SK-N-SH (cell line): ENCODE data around the gene ITFG1. TPM values are rescaled to one million over a fixed set of nuclear protein-coding genes. Genes with fewer than 3 reads are reported as not detected.

ENCODE experiments used
- CTCF ChIA-PET: fragments of 300-600, 350-600 bp; formaldehyde crosslinking; extraction: SDS; loops from one replicate; lab custom pipeline; 2021; lab: Yijun Ruan, JAX
- POLR2A ChIA-PET: fragments of 350-600 bp; sonication (Branson Sonifier 250); formaldehyde crosslinking; extraction: SDS; loops from one replicate; lab custom pipeline; 2020; ENCODE audit warnings: antibody characterized with exemption, inconsistent platforms; lab: Yijun Ruan, JAX
- DNase-seq: peaks from one replicate; pipeline ENCODE4 v3.0.0; 2012
- H2AFZ ChIP-seq: fragments of 200-600 bp; sonication (generic); 2 replicates; pipeline ENCODE4 v1.8.1; 2016; ENCODE audit warnings: antibody characterized with exemption, mild to moderate bottlenecking, low read depth
- H3F3A ChIP-seq: fragments of 200-600 bp; sonication (generic); replicated peaks from 2 replicates; pipeline ENCODE3; 2016; ENCODE audit warnings: antibody characterized with exemption, mild to moderate bottlenecking; ENCODE audit not compliant: insufficient read depth
- H3K27ac ChIP-seq, 2 experiments: fragments of 200-500 bp in 1 of 2; fragments of 200-600 bp in 1 of 2; sonication (Bioruptor generic) in 1 of 2; sonication (generic), shearing (Covaris generic) in 1 of 2; 2 replicates each; pipeline versions ENCODE4 v1.5.1 to v1.6.1; 2014 to 2016; ENCODE audit warnings: low read depth in 2 of 2, inconsistent platforms in 1 of 2, low read length in 1 of 2, mild to moderate bottlenecking in 1 of 2, mixed read lengths in 1 of 2
- H3K27me3 ChIP-seq: fragments of 200-600 bp; sonication (generic), shearing (Covaris generic); 2 replicates; pipeline ENCODE4 v1.6.1; 2016; ENCODE audit warnings: mixed run types; ENCODE audit not compliant: insufficient read depth
- H3K36me3 ChIP-seq, 2 experiments: fragments of 200-500 bp in 1 of 2; fragments of 200-600 bp in 1 of 2; sonication (Bioruptor generic) in 1 of 2; sonication (generic) in 1 of 2; replicated peaks in 1 of 2; 2 replicates each; pipeline versions ENCODE3 to v1.5.1; 2014 to 2016; ENCODE audit warnings: low read length in 1 of 2, mild to moderate bottlenecking in 1 of 2; ENCODE audit not compliant: insufficient read depth in 2 of 2, control insufficient read depth in 1 of 2
- H3K4me1 ChIP-seq, 2 experiments: fragments of 200-500 bp in 1 of 2; fragments of 200-600 bp in 1 of 2; sonication (Bioruptor generic) in 1 of 2; sonication (generic), shearing (Covaris generic) in 1 of 2; 2 replicates each; pipeline versions ENCODE4 v1.5.1 to v1.6.1; 2014 to 2016; ENCODE audit warnings: low read depth in 1 of 2, low read length in 1 of 2, mixed run types in 1 of 2; ENCODE audit not compliant: insufficient read depth in 2 of 2, control insufficient read depth in 1 of 2
- H3K4me2 ChIP-seq: fragments of 200-600 bp; sonication (generic), shearing (Covaris generic); 2 replicates; pipeline ENCODE4 v1.6.1; 2017; ENCODE audit warnings: mixed run types
- H3K4me3 ChIP-seq, 2 experiments: fragments of 200-500 bp in 1 of 2; fragments of 200-600 bp in 1 of 2; sonication (Bioruptor generic) in 1 of 2; sonication (generic), shearing (Covaris generic) in 1 of 2; 2 replicates each; pipeline versions ENCODE4 v1.5.1 to v1.8.1; 2014 to 2016; ENCODE audit warnings: low read depth in 2 of 2, inconsistent platforms in 1 of 2, low read length in 1 of 2, mild to moderate bottlenecking in 1 of 2, mixed read lengths in 1 of 2, moderate library complexity in 1 of 2
- H3K79me2 ChIP-seq: fragments of 200-600 bp; sonication (generic); 2 replicates; pipeline ENCODE4 v1.8.1; 2017; ENCODE audit warnings: mild to moderate bottlenecking; ENCODE audit not compliant: insufficient read depth
- H3K9ac ChIP-seq: fragments of 200-600 bp; sonication (generic); 2 replicates; pipeline ENCODE4 v1.6.1; 2017; ENCODE audit warnings: mixed run types
- H3K9me2 ChIP-seq: fragments of 200-600 bp; sonication (generic); 2 replicates; pipeline ENCODE4 v1.6.1; 2017; ENCODE audit warnings: mixed run types
- H3K9me3 ChIP-seq: fragments of 200-600 bp; sonication (generic); 2 replicates; pipeline ENCODE4 v1.6.1; 2017; ENCODE audit warnings: mixed run types, mild to moderate bottlenecking, moderate library complexity
- H4K20me1 ChIP-seq: fragments of 200-600 bp; sonication (generic); 2 replicates; pipeline ENCODE4 v1.6.1; 2017; ENCODE audit warnings: mild to moderate bottlenecking, mixed run types; ENCODE audit not compliant: insufficient read depth
- CTCF ChIP-seq: fragments of 200-600 bp; sonication (generic); IDR thresholded peaks from 2 replicates; pipeline ENCODE4 v1.6.1; 2017; ENCODE audit warnings: antibody characterized with exemption, mild to moderate bottlenecking, moderate library complexity
- ELF1 ChIP-seq: IDR thresholded peaks from 2 replicates; pipeline ENCODE4 v1.4.0; 2012
- FOXJ3 ChIP-seq: sonication (generic); formaldehyde crosslinking; IDR thresholded peaks from 2 replicates; pipeline ENCODE4 v1.5.1; 2020; ENCODE audit warnings: mild to moderate bottlenecking, missing genetic modification reagents
- FOXM1 ChIP-seq: IDR thresholded peaks from 2 replicates; pipeline ENCODE4 v1.4.0; 2012; ENCODE audit warnings: low read depth, mild to moderate bottlenecking
- IRF3 ChIP-seq: fragments of 150-350 bp; IDR thresholded peaks from 2 replicates; pipeline ENCODE4 v1.6.1; 2016; ENCODE audit warnings: mild to moderate bottlenecking, low read depth, low read length
- JUND ChIP-seq: IDR thresholded peaks from 2 replicates; pipeline ENCODE4 v1.4.0; 2012
- MEF2A ChIP-seq: IDR thresholded peaks from 2 replicates; pipeline ENCODE4 v1.4.0; 2012; ENCODE audit warnings: low read depth, borderline replicate concordance
- PBX3 ChIP-seq: IDR thresholded peaks from 2 replicates; pipeline ENCODE4; 2012
- POLR2AphosphoS5 ChIP-seq: IDR thresholded peaks from 2 replicates; pipeline ENCODE4 v1.6.1; 2012; ENCODE audit warnings: low read depth, low read length
- RAD21 ChIP-seq: IDR thresholded peaks from 2 replicates; pipeline ENCODE4 v1.6.1; 2012; ENCODE audit warnings: mild to moderate bottlenecking, low read length
- REST ChIP-seq: IDR thresholded peaks from 2 replicates; pipeline ENCODE4 v1.6.1; 2012; ENCODE audit warnings: mild to moderate bottlenecking, low read depth, low read length, moderate library complexity
- RFX5 ChIP-seq: IDR thresholded peaks from 2 replicates; pipeline ENCODE4 v1.6.1; 2012; ENCODE audit warnings: mild to moderate bottlenecking, improper control_type of control experiment, low read length
- RXRA ChIP-seq: IDR thresholded peaks from 2 replicates; pipeline ENCODE4 v1.4.0; 2012; ENCODE audit warnings: low read depth, mild to moderate bottlenecking, borderline replicate concordance
- TCF12 ChIP-seq: IDR thresholded peaks from 2 replicates; pipeline ENCODE4 v1.4.0; 2012
- USF1 ChIP-seq: IDR thresholded peaks from 2 replicates; pipeline ENCODE4 v1.4.0; 2012; ENCODE audit warnings: low read depth, borderline replicate concordance
- USF2 ChIP-seq: fragments of 150-350 bp; IDR thresholded peaks from 2 replicates; pipeline ENCODE4 v1.6.1; 2017; ENCODE audit warnings: antibody characterized with exemption, low read length, low read depth, borderline replicate concordance
- ZBTB33 ChIP-seq: IDR thresholded peaks from 2 replicates; pipeline ENCODE4 v1.4.0; 2012; ENCODE audit warnings: low read depth, borderline replicate concordance
- WGBS: methylation state at CpG from one replicate; pipeline ENCODE4 v1.1.6; 2017; ENCODE audit warnings: low lambda C conversion rate; 5-methylcytosine and 5-hydroxymethylcytosine counted together
- polyA plus RNA-seq, 3 experiments: library from polyadenylated mRNA; depleted of rRNA; stranded (reverse); fragments of >200 nt; gene quantifications; 2 replicates each; pipeline ENCODE4 v1.2.3, GENCODE V29; 2012

Gene ITFG1
- polyA plus RNA-seq, 1 of the 3 experiments (the other 2 are of a cell fraction): 48.6 TPM

- H3K4me1 ChIP-seq: peaks cover 0 to 12% of the 10 kb centered on the region in 2 experiments; a peak in 1 of 4 replicates
- H4K20me1 ChIP-seq: no peaks in the 10 kb centered on the region
- no peak overlapping the region for H3K9ac ChIP-seq
- TF ChIP-seq FOXM1: no peak
- no peak for TF ChIP-seq PBX3
- no peak for TF ChIP-seq IRF3
- TF ChIP-seq RXRA: no peak
- no peak for TF ChIP-seq RFX5
- no peak for TF ChIP-seq MEF2A
- no peak for TF ChIP-seq POLR2AphosphoS5
- no peak for TF ChIP-seq FOXJ3
- no peak overlapping the region for H3K4me2 ChIP-seq
- 70% methylated on average over 3 of the region's 3 CpGs for WGBS
- H3F3A ChIP-seq: peaks cover 6% of the 10 kb centered on the region
- DNase-seq: no peak
- no peaks in the 10 kb centered on the region for H3K27me3 ChIP-seq
- no peaks in the 10 kb centered on the region for H3K9me2 ChIP-seq
- H3K79me2 ChIP-seq: no peaks in the 10 kb centered on the region
- no peaks in the 10 kb centered on the region for H3K9me3 ChIP-seq
- no peak overlapping the region for H2AFZ ChIP-seq
- no peak overlapping the region for H3K27ac ChIP-seq
- ChIA-PET CTCF (interaction anchor here (1.0 kb wide), 1 partner anchor 749 kb away, joined by 3 read pairs; no protein-coding TSS in a partner anchor), POLR2A (no interaction called here)
- H3K4me3 ChIP-seq: no peak overlapping the region
- peaks cover 4 to 20% of the 10 kb centered on the region in 2 experiments for H3K36me3 ChIP-seq
Measured at GRCh38 chr16:47308601-47309000, 152.3 kb downstream of the ITFG1 start.

- TF ChIP-seq REST (no peak), CTCF (no peak), ELF1 (no peak), RAD21 (no peak), USF1 (no peak), USF2 (no peak), TCF12 (no peak), JUND (no peak), ZBTB33 (no peak)
- ChIA-PET CTCF (no interaction called here), POLR2A (no interaction called here)
- H3K9ac ChIP-seq: no peak overlapping the region
- H3K36me3 ChIP-seq: peaks cover 2 to 4% of the 10 kb centered on the region in 2 experiments
- H3K27me3 ChIP-seq: no peaks in the 10 kb centered on the region
- no peaks in the 10 kb centered on the region for H3K9me2 ChIP-seq
- H4K20me1 ChIP-seq: no peaks in the 10 kb centered on the region
- H3K4me1 ChIP-seq: no peaks in the 10 kb centered on the region
- H2AFZ ChIP-seq: no peak overlapping the region
- WGBS: 68% methylated on average over 1 of the region's 1 CpG
- H3K79me2 ChIP-seq: no peaks in the 10 kb centered on the region
- H3F3A ChIP-seq: no peaks in the 10 kb centered on the region
- no peak for DNase-seq
- no peak overlapping the region for H3K4me2 ChIP-seq
- H3K27ac ChIP-seq: no peak overlapping the region
- H3K4me3 ChIP-seq: no peak overlapping the region
- H3K9me3 ChIP-seq: no peaks in the 10 kb centered on the region
Measured at GRCh38 chr16:47304563-47304962, 156.3 kb downstream of the ITFG1 start.
